Bone marrow (tissue), 2 donors: ENCODE measurements around the gene DGCR6L.
"Not testable (repeated sequence)": the region's sequence is repeated elsewhere in the genome, so short reads cannot be mapped to it uniquely, and the experiment has no call there.

ENCODE experiments used
- DNase-seq, 2 donors: peaks; one replicate each; lab custom pipeline; 2025; lab: John Stamatoyannopoulos, UW

The DGCR6L gene

DNA sequence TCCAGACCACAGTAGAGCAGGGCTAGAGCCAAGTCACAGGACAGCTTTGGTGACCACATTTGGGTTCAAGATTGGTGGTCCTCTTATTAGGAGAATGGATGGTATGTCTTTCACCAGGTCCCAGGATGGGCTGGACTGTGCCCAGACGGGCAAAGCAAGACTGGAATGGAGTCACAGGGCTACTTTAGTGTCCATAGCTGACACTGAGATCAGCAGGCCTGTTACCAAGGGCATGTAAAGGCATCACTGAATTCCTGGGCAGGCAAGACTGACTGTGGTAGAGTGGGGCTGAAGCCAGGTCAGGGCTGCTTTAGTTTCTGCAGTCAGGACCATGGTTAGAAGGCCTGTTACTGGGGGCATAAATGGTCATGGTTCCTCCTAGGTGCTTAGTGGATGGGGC lies 6.1 kb upstream of the DGCR6L start:
- DNase-seq, result not testable (repeated sequence)

DNA sequence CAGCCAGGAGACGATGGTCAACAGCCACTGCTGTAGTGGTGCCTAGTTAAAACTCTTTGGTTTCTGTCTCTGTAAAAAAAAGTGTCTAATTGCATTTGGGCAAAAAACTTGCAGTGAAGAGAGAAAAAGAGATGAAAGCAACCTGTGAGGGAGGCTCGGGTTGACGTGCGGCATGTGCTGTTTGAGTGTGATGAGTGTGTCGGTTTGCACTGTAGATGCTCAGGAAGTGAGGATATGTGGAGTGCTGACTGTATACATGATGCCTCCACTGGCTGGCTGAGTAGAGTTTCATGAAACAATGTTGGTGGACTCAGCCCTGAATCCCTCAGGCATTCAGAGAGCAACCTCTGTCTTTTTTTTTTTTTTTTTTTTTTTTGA lies 4.3 kb upstream of the DGCR6L start:
- no peak for DNase-seq

DNA sequence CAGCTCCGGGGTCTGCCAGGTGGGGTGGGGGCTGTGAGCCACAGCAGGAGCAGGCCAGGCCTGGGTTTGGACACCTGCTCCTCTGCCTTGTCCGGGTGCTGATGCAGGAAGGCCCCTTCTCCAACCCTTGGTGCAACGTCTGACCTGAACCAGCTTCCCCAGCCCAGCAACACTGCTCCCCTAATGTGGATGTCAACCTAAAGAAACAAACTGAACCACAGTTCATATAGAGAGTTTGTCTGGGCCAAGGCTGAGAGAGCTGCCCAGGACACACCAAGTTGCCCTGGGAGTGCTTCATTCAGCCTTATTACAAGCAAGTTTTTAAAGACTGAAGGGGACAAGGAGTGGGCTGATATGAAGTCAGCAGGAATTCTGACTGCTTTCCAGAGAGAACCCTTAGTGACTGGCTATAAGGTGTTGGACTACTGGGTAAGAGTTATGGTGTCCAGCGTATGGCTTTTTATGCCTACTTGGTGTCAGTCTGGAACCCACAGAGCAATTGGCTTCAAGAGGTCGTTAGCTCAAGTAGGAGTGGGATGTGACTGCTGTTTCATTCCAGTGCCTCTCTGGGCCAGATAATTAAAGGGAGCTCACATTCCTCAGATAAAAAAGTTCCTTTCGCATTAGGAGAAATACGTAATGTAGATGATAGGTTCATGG lies 1.8 kb upstream of the DGCR6L start:
- DNase-seq, result not testable (repeated sequence)

DNA sequence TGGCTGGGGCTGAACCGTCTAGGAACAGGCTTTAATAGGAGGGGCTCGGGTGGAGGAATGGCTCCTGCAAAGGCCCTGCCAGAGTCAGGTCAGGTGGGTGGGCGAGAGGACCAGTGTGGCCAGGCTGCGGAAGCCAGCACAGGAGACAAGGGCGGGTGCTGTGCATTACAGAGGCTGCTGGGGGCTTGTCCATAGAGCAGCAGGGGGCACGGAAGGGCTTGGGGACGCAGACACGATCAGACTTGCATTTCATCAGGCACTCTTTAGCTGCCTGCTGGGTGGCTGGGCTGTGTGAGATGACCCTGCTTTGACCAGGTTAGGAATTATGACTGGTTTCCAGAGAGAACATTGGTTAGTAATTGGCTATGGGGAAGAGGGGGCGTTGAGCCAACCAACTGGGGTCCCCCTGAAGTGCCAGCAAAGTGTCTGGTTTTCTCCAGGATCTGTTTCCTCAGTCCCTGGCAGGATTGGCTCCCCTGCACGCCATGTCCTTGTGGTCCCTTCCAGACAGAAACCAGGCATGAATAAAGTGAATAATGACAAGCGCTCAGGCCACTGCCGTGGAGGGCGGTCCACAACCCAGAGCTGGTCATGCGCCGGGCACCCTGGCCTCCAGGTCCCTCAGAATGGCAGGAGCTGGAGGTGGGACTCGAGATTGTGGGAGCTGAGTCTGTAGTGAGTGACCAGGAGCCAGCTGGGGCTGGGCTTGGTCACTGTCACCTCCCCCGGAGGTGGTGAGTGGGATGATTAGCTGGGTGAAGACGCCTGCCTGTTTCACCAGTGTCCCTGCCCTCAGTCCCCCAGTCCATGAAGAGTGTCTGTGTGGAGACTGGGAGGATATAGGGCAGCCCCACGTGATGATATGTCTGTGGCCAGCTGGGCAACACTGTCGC lies 1.0 kb upstream of the DGCR6L start:
- not testable (repeated sequence) for DNase-seq

DNA sequence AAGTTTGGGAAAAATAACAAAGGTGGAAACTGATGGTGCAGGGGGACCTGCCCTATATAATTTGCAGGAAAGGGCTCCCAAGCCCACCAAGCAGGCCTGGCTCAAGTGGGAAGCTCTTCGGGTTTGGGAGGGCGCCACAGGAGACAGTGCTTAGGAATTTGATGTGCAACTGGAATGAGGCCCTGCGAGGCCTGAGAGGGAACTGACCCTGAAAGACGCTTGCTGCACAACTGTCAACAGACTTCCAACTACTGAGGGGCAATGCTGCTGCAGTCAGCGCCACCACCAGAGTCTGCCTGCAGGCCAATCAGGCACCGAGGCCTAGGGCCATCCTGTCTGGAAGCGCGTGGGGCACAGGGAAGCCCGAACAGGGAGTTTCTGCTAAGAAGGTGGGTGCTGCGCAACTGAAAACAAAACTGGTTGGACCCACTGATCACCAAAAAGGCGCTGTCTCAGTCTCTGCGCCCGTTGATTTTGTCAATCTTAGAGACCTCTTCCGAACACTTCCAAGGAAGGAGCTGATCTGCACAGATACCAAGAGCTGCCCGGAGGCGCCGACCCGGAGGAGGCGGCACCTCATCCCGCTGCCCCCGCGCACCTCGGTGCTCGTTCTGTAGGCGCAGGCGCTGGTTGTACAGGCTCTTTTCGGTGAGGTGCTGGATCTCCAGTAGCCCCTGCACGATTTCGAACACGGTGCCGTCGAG lies 667 bp downstream of the DGCR6L start:
- no peak for DNase-seq

DNA sequence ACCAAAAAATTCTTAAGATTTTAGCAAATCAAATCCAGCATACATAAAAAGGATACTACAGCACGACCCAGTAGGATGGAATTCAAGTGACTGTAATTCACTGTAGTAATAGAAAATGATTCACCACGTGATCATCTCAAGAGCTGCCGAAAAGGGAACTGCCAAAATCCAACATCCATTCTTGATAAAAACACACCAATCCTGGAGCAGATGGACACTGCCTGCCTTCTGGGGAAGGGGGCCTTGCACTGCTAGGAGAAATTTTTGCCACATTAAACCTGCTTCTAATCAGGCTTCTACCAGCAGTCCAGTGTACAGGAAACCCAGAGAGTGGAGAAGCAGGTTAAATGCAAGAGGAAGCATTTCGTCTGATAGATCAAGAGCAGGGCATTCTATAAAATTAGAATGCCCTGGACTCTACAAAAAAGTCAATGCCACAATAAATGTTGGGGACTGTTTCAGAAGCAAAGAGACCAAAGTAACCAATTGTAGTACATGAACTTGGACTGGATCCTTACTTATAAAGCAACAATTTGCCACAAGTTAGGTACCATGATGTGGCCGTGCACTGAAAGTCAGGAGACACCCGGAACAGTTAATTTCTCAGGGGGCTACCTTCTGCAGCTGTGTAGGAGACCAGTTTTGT lies 1.7 kb downstream of the DGCR6L start:
- DNase-seq, result not testable (repeated sequence)

DNA sequence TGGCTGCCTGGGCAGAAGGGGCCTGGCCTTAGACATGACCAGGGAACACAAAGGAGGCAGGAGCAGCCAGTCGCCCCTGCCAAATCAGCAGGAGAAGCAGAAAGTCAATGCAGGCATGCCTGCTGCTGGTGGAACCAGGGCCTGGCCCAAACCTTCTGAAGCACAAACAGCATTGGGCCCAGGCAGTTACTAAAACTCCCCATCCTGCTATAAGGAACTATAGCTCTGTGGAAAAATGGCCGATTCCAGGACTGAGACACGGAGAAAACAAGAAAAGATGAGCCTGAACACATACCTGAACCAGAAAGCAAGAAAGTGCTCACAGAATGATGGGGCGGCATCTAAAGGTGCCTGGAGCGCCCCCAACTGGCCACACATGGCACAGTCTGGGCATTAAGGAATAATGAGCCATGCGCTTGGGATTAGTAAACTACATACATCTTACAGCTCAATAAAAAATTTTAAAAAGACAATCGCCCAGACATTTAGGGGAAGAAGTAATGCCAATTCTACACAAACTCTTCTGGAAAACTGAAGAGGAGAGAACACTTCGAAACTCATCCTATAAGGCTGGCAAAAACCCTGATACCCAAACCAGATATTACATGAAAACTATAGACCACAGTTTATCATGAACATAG lies 2.3 kb downstream of the DGCR6L start:
- DNase-seq, result not testable (repeated sequence)

DNA sequence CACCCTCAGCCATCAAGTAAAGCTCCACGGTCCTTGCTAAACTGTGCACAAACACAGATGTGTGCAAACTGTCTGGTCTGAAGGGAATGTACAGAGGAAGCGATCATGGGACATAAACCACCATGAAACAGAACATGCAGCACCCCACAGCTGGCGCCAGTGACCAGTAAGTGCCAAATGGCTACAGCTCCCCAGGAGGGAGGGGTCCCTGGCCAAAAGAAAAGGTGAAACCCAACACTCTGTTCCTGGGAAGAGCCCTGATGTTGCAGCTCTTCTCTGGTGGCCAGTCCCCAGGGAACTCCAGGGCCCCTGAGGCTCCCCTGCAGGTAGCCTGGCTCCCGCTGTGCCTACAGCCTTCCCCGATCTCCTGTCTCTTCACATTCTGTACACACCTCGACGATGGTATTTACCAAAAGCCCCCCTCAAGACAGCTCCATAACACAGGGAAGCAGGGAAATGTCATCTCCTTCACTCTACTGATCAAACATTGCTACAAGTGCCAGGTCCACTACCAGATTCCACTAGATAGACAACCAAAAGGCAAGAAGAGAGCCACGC lies 2.9 kb downstream of the DGCR6L start:
- no peak for DNase-seq

DNA sequence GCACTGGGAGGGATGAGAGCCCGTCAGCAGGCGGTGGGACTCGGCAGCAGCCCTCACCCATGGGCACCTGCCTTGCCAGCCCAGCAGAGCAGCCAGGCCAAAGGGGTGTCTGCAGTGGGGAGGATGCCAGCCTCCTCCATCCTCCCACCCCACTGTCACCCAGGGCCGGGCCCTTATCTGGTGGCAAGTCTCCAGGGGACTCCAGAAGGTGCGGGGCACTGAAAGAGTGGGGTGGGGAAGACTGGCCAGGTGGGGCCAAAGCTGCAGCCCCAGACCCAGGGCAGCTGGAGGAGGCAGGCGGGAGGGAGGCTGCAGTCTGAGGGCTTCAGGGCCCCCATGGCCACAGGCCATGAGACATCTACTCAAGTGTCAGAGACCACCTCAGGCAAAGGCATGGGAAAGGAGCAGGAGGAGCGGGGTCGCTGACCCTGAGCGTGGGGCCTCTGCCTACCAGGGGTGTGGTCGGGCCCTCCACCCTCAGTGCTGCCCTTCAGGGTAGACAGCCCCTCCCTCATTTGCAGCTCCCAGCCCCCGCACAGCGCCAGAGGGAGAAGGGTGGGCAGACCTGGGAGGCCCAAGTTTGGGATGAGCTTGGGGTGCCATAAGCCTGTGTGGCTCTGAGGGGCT lies 3.5 kb downstream of the DGCR6L start:
- DNase-seq, result no peak

DNA sequence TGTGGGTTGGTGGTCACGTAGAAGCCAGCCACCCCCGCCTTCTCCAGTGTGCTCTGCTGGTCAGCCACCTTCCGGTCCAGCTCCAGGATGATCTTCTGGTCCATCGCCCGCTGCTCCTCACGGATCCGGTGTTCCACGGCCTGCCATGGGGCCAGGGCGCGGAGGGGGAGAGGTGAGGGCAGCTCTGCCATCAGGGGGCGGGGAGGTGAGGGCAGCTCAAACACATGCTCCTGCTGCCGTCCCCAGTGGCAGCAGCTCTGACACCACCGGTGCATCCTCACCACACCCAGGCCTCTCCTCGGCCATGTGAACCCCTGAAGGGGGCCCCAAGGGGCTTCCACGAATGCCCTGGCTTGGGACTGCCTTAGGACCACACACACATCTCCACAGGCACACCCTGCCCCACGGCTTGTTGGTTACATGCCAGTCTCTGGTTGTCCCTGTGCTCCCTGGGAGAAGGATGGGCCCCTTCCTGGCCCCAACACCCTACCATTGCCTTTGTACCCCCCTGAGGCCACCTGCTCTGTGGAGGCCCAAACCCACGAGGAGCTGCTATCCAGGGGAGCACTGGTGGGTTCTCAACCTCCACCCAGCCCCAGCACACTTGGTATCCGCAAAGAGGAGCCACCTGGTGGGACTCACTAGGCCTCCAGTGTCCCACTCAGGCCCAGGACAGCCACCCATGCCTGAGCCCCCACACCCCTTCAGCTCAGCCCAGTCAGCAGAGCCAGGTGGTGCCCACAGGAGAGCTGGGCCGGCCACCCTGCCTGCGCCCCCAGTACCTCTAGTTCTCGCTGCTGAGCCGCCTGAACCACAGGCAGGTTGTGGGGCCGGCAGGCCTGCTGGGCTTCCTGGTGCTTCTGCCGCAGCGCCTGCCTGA lies 4.3 kb downstream of the DGCR6L start:
- no peak for DNase-seq

DNA sequence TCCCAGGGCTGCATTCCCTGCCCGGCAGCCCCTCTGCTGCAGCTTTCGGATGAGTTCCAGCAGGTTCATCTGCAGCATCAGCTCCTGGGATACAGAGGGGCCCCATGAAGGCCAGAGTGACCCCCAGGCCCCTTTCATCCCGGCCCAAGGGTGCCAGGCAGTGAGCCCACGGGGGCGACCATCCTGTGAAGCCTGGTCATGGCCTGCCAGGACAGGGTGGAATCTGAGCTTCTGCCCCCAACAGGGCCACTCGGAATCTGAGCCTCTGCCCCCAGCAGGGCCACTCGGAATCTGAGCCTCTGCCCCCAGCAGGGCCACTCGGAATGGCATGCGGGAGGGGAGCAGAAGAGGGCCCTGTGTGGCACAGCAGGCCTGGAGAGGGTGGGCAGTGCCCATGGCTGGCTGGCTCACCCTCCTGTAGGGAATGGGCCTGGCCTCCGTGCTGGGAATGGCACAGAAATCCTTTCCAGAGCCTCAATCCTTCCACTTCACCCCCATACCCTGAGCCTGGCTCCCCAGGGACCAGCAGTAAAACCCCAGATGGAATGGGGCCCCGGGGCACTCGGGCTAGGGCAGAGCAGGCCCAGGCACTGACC lies 5.0 kb downstream of the DGCR6L start:
- DNase-seq, result not testable (repeated sequence)

DNA sequence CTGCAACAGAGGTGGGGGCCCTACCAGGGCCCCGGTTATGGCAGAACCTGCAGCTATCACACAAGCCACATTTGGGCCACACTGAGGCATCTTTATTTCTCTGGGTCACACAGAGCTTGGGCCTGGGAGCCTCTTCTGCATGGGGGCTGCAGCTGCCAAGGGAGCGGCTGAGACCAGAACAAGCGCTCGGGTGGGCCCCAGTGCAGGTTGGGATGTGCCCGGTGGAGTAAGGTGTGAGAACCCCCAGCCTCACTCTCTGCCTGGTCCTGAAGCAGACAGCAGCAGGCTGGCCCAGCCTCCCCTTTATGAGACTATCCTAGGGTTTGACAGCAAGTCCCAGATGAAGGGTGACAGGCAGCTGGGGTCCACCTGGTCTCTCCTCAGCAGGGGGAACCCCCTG lies 5.7 kb downstream of the DGCR6L start:
- not testable (repeated sequence) for DNase-seq

DNA sequence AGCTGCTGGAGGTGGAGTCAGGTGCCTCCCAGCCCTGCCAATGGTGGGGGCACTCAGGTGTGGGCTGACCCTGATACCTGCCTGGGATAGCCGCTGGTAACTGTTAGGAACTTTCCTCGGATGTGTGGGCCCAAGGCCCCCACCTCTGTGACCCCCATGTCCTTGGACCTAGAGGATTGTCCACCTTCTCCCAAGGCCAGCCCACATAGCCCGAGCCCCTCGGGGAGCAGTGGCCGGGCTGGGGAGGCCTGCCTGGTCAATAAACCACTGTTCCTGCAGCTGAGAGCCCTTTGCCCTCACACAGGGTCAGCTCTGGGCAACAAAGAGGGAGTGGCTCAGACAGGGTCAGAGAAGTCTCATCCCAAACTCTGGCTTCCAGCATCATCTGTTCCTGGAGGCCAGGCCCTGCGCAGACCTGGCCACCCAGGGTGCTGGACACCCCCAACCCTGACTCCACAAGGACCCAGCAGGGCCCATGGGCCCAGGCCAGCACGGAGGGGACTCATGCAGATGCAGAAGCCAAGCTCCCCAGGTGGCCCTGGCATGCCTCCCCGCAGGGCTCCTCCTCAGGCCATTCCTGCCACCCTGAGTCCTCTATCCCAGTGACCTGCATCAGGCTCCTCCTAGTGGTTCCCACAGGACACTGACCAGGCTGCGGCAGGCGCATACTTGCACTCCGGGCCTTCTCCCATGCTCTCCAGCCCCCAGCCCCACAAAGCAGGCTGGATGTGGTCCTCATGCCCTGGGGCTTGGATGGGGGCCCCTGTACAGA lies 6.4 kb downstream of the DGCR6L start:
- DNase-seq, result not testable (repeated sequence)

DNA sequence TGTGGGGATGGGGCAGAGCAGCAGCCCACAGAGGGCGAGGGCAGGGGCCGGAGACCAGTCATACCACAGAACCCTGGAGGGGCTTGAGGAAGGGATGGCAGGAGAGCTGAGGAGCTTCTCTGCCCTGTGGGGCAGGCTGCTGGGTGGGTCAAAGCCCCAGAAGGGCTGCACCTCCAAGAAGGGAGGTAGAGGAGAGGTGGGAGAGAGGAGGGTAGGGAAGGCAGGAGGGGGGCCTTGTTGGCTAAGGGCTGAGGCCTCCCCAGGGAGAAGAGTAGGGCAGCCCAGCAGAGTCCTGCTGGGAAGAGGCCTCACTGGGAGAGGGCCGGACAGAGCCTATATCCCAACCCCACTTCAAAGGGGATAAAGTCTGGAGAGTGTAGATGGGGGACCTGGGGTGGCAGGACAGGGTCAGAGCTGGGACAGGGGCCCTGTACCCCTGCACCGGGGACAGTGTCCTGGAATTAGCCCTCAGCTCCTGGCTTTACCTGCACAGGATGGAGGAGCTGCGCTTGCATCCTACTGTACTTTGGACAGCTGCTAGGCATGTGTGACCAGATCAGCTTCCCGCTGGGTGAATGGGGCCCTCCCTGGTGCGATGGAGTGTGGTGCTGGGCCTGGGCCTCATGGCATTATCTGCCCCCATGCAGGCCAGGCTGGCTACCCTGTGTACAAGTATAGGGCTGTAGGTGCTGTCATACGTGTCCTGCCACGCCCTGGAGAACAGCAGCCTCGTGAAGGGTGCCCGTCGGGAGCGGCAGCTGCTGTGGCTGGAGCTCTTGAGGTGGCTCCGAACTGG lies 7.3 kb downstream of the DGCR6L start:
- no peak for DNase-seq

DNA sequence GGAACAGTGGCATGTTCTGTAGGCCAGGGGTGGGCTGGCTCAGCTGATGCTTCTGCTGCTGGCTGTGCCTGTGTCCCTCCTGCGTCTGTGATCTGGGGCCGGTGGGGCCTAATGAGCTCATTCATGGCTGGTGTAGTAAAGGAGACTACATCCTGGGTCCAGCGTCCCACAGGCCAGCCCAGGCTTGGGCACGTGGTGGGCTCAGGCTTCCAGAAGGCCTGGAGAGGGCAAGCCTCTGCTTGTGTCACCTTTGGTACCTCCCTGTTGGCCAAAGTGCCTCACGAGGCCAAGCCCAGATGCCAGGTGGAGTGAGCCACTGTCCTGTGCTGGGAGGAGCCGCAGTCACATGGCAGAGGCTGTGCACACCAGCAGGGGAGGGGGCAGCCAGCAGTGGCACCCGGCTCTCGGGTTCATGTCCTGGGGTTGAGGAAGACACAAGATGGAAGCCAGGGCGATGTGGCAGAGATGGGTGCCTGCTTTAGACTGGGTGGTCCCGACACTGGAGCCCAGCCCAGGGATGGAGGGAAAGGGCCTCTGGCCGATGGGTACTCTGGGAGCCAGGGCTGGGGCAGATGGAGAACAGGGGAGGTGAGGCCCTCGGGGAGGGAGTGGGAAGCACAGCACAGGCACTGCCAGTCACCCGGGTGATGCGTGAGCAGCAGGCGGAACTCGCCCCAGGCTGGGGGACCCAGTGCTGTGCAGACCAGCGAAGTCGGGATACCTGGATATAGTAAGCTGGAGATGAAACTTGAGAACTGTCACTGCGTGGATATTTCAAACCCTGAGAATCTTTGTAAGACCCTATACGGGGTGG lies 8.4 kb downstream of the DGCR6L start:
- DNase-seq, result not testable (repeated sequence)

DNA sequence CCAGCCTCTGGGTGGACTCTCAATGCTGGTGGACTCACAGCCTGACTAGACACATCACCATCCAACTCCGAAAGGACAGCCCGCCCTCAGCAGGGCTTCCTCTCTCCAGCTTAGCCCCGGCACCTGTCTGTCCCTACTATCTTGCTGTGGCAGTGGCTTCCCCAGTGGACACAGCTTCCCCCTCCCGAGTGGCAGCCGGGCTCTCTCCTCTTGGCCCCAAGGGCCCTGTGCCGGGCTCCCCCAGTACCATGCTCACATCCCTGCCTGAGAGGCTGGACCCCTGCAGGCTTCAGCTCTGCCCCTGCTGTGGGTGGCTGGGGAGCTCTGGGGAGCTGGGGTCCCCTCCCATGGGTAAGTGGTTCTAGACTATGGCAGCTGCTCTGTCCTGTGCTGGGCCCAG lies 9.1 kb downstream of the DGCR6L start:
- not testable (repeated sequence) for DNase-seq

DNA sequence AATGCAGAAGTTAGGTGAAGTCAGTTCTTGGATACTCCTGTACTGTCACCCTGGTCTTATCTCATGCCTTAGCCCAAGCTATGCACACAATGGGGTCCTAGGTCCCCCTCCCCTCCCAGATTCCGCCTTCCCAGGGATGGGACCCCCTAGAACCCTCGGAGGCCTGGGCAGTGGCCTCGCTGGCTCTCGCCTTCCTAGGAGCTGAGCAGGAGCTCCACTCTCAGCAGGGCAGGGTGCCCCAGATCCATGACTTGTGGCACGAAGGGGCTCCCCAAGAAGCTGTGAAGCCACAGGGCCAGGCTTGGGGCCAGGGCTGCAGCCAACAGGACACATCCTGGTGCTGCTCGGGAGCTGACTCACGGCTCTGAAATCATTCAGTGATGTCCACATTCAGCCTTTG lies 9.7 kb downstream of the DGCR6L start:
- not testable (repeated sequence) for DNase-seq
